Osteocyte (in vitro differentiated cells): Measurements from ENCODE around the gene EHHADH. TPM values are rescaled to one million over a fixed set of nuclear protein-coding genes. Genes with fewer than 3 reads are reported as not detected.

Experiments
- DNase-seq: peaks from one replicate; pipeline ENCODE4 v3.0.0; 2021; ENCODE audit warnings: mixed read lengths; ENCODE audit not compliant: unreplicated experiment; ENCODE audit errors: extremely low spot score
- H3K27ac Mint-ChIP-seq: one replicate; pipeline ENCODE4 v1.8.0; 2021; ENCODE audit warnings: mild to moderate bottlenecking, mixed read lengths; ENCODE audit not compliant: unreplicated experiment
- H3K27me3 Mint-ChIP-seq: one replicate; pipeline ENCODE4 v1.8.0; 2021; ENCODE audit warnings: mixed read lengths; ENCODE audit not compliant: unreplicated experiment
- H3K36me3 Mint-ChIP-seq: one replicate; pipeline ENCODE4 v1.8.0; 2021; ENCODE audit warnings: mixed read lengths; ENCODE audit not compliant: unreplicated experiment
- H3K4me1 Mint-ChIP-seq: one replicate; pipeline ENCODE4 v1.8.0; 2021; ENCODE audit warnings: mixed read lengths; ENCODE audit not compliant: unreplicated experiment
- H3K4me3 Mint-ChIP-seq: one replicate; pipeline ENCODE4 v1.8.0; 2021; ENCODE audit warnings: mild to moderate bottlenecking, moderate library complexity, mixed read lengths; ENCODE audit not compliant: unreplicated experiment
- H3K9me3 Mint-ChIP-seq: one replicate; pipeline ENCODE4 v1.8.0; 2021; ENCODE audit warnings: mixed read lengths; ENCODE audit not compliant: unreplicated experiment
- CTCF ChIP-seq: fragments of 200-600 bp; sonication (generic); IDR thresholded peaks from 2 replicates; pipeline ENCODE4 v1.5.0; 2021; ENCODE audit warnings: antibody characterized with exemption, mild to moderate bottlenecking, moderate library complexity
- total RNA-seq: library from RNA; stranded (reverse); gene quantifications from 2 replicates; pipeline ENCODE4 v1.2.1, GENCODE V29; 2021

The EHHADH gene
- total RNA-seq, 1 donor from 2014 or later = 1.2 TPM

GRCh38 chr3:185272033-185272432 is 18.2 kb upstream of the EHHADH start:
- Mint-ChIP-seq H3K36me3 (no peaks in the 10 kb centered on the region), H3K27ac (no peak overlapping the region), H3K27me3 (peaks cover 39% of the 10 kb centered on the region), H3K4me3 (no peak overlapping the region), H3K4me1 (no peaks in the 10 kb centered on the region), H3K9me3 (no peaks in the 10 kb centered on the region)
- no peak for TF ChIP-seq CTCF
- DNase-seq = no peak

DNA sequence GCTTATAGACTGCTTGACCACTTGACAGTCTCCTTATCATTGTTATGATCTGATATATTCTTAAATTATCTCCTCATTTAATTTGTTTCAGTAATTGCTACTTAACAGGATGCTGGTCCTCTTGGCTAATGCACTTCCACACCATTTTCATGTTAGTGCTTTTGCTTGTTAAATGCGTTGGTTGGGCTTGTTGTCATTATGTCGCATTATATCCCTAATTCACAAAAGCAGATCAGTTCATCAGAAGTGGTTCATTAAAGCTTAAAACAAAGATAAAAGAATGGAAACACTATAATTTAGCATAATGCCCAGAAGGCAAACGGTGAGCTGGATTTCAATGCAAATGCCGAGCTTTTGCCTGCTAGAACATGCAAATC is 17.1 kb upstream of the EHHADH start:
- no peak for TF ChIP-seq CTCF
- no peak overlapping the region for H3K27ac Mint-ChIP-seq
- peaks cover 36% of the 10 kb centered on the region for H3K27me3 Mint-ChIP-seq
- no peaks in the 10 kb centered on the region for H3K4me1 Mint-ChIP-seq
- H3K4me3 Mint-ChIP-seq = no peak overlapping the region
- DNase-seq = no peak
- H3K9me3 Mint-ChIP-seq = no peaks in the 10 kb centered on the region
- H3K36me3 Mint-ChIP-seq = no peaks in the 10 kb centered on the region

DNA sequence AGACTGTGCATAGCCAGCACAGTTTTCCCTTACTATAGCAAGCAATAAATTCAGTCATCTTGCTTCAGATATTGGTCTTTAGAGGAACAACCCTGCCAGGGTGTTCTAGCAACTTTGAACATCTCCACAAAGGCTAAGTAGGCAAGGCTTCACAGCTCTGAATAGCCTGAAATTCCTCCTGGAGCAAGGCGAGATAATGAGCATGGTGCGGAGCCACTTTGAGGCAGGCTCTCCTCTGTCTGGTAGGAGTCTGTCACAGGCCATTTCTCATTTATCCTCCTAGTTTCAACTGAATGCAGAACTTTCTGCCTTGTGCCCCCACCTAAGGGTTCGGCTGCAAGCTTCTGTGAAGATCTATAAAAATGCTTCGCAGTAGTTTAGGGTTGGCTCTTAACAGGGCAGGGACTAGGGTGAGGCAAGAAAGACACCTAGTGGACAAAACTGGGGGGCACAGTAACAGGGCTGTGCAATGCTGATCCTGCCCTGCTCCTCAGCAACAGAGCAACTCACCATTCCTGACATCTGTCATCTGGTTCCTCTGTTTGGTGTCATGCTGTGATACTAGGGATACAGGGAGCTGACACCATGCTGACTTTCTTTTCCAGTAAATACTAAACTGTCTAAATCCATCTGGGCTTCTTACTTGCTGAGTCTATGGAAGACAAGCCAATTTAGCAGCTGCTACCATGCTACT is 16.6 kb upstream of the EHHADH start:
- H3K27me3 Mint-ChIP-seq = peaks cover 36% of the 10 kb centered on the region
- TF ChIP-seq CTCF = peak; percentile 29
- no peaks in the 10 kb centered on the region for H3K9me3 Mint-ChIP-seq
- no peaks in the 10 kb centered on the region for H3K4me1 Mint-ChIP-seq
- no peak overlapping the region for H3K27ac Mint-ChIP-seq
- no peak overlapping the region for H3K4me3 Mint-ChIP-seq
- no peaks in the 10 kb centered on the region for H3K36me3 Mint-ChIP-seq
- no peak for DNase-seq

DNA sequence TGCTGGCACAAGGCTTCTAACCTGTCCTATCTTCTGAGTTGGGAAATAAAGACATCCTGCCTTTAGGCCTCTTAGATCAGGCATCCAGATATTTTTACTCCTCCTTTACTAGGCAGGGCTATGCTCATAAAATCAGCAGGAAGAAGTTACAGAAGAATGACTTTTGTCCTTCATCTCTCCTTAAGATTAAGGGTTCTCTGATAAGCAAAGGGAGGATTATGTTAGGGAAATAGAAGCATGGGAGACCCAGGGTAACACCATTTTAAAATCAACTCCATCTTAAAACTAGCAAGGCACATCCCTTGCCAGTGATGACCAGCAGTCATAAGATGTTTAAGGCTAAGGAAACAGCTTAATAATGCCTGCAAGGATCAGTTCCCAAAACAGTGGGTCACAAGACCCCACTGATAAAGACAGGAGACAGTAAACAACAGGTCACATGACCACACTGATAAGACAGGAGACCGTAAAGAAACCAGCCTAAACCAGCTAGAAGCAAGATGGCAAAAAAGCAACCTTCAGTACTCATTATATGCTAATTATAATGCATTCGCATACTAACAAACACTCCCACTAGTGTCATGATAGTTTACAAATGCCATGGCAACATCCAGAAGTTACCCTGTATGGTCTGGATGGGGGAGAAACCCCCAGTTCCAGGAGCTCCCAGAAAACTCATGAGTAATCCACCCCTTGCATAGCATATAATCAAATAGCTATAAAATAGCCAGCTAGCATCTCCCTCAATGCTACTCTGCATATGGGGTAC is 14.5 kb upstream of the EHHADH start:
- Mint-ChIP-seq H3K36me3 (no peaks in the 10 kb centered on the region), H3K27ac (no peak overlapping the region), H3K27me3 (peaks cover 27% of the 10 kb centered on the region), H3K4me3 (no peak overlapping the region), H3K4me1 (no peaks in the 10 kb centered on the region), H3K9me3 (no peaks in the 10 kb centered on the region)
- TF ChIP-seq CTCF = no peak
- DNase-seq = no peak

- Mint-ChIP-seq H3K36me3 (no peaks in the 10 kb centered on the region), H3K27me3 (peaks cover 17% of the 10 kb centered on the region)
Measured at GRCh38 chr3:185267193-185267592, 13.3 kb upstream of the EHHADH start.

More at GRCh38 chr3:185267193-185267592, 13.3 kb upstream of the EHHADH start:
- H3K4me1 Mint-ChIP-seq = no peaks in the 10 kb centered on the region
- DNase-seq = no peak
- no peaks in the 10 kb centered on the region for H3K9me3 Mint-ChIP-seq
- no peak overlapping the region for H3K27ac Mint-ChIP-seq
- no peak overlapping the region for H3K4me3 Mint-ChIP-seq
- TF ChIP-seq CTCF = no peak
